Activated naive CD8-positive, alpha-beta T cell treated with anti-CD3 and anti-CD28 coated beads for 36 hours (primary cell): ENCODE results near the gene KIF1A. TPM values are rescaled to one million over a fixed set of nuclear protein-coding genes. Genes with fewer than 3 reads are reported as not detected.
A peak's percentile ranks its signal among the peaks of the same experiment; 100 is the strongest.

Source experiments
- DNase-seq: peaks from one replicate; pipeline ENCODE4 v3.0.0; 2021
- H3K27ac Mint-ChIP-seq: one replicate; pipeline ENCODE4 v1.8.0; 2022; ENCODE audit warnings: mild to moderate bottlenecking, moderate library complexity, mixed read lengths
- H3K27me3 Mint-ChIP-seq: one replicate; pipeline ENCODE4 v1.8.0; 2022; ENCODE audit warnings: mild to moderate bottlenecking, mixed read lengths
- H3K36me3 Mint-ChIP-seq: one replicate; pipeline ENCODE4 v1.8.0; 2021; ENCODE audit warnings: mild to moderate bottlenecking, mixed read lengths
- H3K4me1 Mint-ChIP-seq: one replicate; pipeline ENCODE4 v1.8.0; 2021; ENCODE audit warnings: mixed read lengths
- H3K4me3 Mint-ChIP-seq: one replicate; pipeline ENCODE4 v1.8.0; 2022; ENCODE audit warnings: mild to moderate bottlenecking, moderate library complexity, mixed read lengths
- H3K9me3 Mint-ChIP-seq: one replicate; pipeline ENCODE4 v1.8.0; 2022; ENCODE audit warnings: mixed read lengths
- total RNA-seq, 2 experiments: library from RNA; stranded (reverse); gene quantifications; one replicate each; pipeline ENCODE4 v1.2.3, GENCODE V29; 2021

KIF1A gene
- total RNA-seq, 2 experiments from 2014 or later, result 7.7 to 8.2 TPM

DNA sequence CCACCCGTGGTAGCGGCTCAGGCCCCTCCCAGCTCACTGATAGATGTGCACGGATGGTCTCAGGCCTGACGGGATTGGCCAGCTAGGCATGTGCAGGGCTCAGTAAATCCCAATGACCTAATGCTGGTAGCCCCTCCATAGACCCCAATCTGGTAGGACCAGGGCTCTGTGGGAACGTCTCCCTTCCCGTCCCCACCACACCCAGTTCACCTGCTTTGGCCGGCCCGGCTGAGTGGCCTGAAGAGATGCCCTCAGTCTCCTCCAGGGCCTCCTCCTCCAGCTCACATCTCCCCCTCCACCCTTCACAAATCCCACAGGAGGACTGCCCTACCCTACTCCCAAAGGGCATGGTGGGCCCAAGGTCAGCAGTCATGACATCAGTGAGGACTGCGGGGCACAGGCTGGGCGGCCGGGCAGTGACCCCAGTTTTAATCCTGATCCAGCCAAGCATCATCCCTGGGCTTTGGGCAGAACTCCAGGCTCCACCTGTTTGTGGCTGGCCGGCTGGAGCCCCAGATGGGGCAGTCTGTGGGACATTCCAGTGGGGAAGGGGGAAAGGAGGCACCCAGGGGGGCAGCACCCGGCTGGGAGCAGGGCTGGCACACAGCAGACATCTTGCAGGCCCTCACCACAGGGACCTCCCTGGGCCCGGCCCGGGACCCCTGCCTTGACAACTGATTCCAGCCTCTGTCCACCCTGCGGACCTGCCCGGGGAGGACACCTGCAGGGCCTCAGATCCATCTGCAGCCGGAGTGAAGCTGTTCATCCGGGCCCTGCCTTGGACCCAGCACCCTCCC lies 2.3 kb downstream of the KIF1A start:
- H3K27ac Mint-ChIP-seq, result peak overlapping the region; percentile 12
- H3K9me3 Mint-ChIP-seq, result peaks cover 7% of the 10 kb centered on the region
- H3K36me3 Mint-ChIP-seq, result no peaks in the 10 kb centered on the region
- H3K4me3 Mint-ChIP-seq, result no peak overlapping the region
- H3K4me1 Mint-ChIP-seq, result peaks cover 6% of the 10 kb centered on the region
- DNase-seq, result no peak
- peaks cover 29% of the 10 kb centered on the region for H3K27me3 Mint-ChIP-seq

DNA sequence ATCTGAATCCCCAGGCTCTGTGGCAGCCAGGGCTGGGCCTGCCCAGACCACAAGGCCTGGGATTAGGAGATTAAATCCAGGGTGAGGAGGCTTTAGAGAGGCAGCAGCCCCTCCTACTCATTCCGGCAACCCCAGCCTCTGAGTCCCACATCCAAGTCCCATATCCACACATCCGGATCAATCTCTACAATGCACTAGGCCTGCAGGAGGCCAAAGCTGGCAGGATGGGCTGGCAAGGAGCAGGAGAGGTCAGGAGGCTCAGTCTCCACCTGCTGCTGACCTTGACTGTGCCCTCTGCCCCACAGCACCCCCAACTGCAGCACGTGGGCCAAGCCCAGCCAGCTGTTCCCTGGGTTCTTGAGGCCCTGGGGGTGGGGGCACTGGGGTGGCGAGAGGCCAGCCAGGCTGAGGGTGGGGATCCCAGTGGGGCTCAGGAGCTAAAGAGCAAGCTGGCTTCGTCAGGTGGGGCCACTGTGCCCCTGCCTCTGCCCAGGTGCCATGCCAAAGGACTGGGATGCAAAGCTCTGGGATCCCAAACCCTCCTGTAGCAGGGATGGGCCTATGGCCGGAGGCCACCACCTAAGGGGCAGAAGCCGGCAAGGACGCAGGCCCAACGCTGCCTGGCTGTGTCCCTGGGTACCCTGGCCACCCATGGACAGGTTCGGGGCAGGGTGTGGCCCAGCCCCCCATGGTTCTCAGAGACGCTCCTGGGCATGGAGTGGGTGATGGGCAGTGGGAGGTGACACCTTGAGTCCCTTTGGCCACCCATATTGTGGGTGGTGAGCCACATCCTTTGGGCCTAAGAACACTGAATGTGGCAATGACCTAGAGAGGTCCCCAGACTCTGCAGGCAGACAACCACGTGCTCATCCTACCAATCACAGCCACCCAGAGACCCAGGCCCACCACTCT lies 3.2 kb downstream of the KIF1A start:
- Mint-ChIP-seq H3K4me3 (no peak overlapping the region), H3K27ac (no peak overlapping the region), H3K36me3 (no peaks in the 10 kb centered on the region), H3K4me1 (peaks cover 6% of the 10 kb centered on the region), H3K9me3 (peaks cover 7% of the 10 kb centered on the region), H3K27me3 (peaks cover 21% of the 10 kb centered on the region)
- DNase-seq, result no peak

DNA sequence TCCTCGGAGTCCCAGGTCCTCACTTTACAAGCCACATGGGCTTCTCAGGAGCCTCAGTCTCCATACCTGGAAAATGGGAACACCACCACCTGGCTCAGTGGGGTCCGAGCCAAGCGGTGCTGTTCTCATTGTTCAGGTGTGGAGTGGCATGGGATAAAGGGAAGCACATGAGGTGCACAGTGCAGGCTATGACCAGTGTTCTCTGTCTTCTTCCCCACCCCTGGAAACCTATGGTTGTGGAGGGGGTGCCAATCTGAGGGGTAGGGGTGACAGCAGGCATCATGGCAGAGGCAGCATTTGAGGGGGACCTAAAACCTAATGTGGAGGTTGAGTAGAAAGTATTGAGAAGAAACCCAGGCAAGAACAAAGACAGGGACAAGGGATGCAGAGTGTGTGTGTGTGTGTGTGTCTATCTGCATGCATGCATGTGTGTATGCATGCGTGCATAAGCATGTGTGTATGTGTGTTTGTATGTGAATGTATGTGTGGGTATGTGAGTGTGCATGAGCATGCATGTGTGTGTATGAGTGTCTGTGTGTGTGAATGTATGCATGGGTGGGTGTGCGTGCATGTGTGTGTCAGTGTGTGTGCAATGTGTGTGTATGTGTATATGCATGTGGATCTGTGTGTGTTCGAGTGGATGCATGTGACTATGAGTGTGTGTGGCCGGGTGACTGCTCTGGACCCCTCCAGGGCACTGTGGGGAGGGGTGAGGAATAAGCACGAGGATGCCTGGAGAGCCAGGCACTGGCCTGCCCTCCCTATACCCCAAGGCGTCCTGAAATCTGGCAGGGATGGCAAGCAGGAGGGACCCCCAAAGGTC lies 4.0 kb downstream of the KIF1A start:
- Mint-ChIP-seq H3K36me3 (no peaks in the 10 kb centered on the region), H3K27ac (no peak overlapping the region), H3K27me3 (peaks cover 12% of the 10 kb centered on the region), H3K4me3 (no peak overlapping the region), H3K9me3 (peaks cover 7% of the 10 kb centered on the region), H3K4me1 (no peaks in the 10 kb centered on the region)
- DNase-seq, result no peak

DNA sequence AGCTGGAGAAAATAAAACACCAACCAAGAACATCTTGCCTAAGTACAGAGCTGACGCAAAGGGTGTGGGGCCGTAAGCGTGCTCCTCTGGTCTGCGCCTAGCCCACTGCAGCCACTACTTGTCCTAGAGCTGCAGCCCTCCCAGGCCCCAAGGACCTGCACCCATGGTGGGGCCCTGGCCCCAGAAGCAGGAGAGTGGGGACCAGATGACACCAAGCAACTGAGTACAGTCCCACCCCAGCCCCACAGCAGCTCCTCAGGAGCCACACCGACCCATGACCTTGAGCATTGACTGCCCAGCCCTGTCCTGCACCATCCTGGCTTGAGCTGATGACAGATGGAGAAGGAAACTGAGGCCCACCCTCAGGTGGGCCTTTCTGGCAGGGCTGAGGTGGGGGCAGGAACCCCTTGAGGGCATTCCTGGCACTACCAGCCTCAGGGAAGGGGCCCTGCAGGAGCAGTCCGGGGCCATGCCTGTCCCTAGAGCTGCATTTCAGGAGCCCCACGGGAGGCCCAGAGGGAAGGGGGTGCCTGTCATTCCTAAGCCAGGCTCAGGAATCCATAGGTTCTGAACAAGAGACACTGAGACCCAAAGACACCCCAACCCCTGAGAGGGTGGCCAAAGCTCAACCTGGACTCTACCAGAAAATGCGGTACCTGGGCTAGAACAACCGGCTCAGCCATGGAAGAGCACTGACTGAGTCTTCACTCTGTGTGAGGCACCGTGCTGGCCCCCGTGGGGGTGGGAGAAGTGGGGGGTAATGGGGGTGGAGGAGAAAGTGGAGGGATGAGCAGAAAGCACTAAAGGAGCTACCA lies 4.9 kb downstream of the KIF1A start:
- Mint-ChIP-seq H3K9me3 (peaks cover 7% of the 10 kb centered on the region), H3K27ac (no peak overlapping the region), H3K27me3 (peaks cover 9% of the 10 kb centered on the region), H3K4me1 (no peaks in the 10 kb centered on the region), H3K4me3 (no peak overlapping the region), H3K36me3 (no peaks in the 10 kb centered on the region)
- DNase-seq, result no peak

DNA sequence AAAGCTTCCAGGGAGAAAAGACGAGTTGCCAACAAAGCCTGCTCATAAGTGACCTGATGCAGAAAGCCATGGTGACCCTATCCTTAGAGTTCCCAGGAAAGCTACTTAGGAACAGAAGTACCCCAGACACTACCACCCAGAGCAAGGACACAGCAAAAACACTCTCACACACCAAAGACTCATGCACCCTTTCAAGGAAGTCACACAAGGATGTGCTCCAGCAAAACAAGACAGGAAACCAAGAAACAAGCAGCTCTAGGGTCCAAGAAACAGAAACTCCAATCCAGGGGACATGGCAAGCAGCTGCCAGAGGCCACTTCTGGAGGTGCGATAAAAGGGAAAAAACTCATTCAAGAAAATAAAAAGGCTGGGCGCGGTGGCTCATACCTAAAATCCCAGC lies 5.7 kb downstream of the KIF1A start:
- Mint-ChIP-seq H3K4me3 (no peak overlapping the region), H3K9me3 (peaks cover 7% of the 10 kb centered on the region), H3K4me1 (no peaks in the 10 kb centered on the region), H3K36me3 (no peaks in the 10 kb centered on the region), H3K27me3 (peaks cover 12% of the 10 kb centered on the region), H3K27ac (no peak overlapping the region)
- DNase-seq, result no peak

DNA sequence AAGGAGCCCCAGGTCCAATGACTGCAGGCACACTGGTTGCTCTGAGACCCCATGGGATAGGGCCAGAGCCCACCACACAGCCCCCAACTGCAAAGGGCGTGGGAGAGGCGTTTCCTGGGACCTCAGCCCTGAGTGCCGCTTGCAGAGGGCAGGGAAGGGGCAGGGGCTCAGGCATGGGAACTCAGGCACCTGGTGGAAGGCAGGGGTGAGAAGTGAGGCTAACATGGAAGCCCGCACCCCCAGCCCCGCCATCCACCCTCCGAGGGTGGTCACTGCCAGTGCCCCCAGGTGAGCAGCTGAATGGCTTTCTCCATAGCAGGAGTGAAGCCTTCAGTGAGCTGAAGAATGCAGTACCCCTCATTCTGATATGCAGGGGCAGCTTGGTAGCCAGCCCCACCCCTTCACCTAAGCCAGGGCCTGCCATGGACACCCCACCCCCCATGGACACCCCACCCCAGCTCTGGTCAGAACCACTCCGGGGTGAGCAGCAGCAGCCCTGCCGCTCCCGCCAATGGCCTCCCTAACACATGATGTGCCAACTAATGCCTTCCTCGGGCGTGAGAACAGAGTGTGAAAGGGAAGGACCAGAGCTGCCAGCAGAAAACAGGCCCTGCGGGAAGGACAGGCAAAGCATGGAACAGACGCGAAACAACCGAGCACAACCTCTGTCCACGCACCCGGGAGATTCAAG lies 6.6 kb downstream of the KIF1A start:
- H3K4me1 Mint-ChIP-seq, result no peaks in the 10 kb centered on the region
- H3K27ac Mint-ChIP-seq, result no peak overlapping the region
- H3K27me3 Mint-ChIP-seq, result peaks cover 8% of the 10 kb centered on the region
- no peaks in the 10 kb centered on the region for H3K36me3 Mint-ChIP-seq
- peaks cover 7% of the 10 kb centered on the region for H3K9me3 Mint-ChIP-seq
- H3K4me3 Mint-ChIP-seq, result no peak overlapping the region
- DNase-seq, result no peak

DNA sequence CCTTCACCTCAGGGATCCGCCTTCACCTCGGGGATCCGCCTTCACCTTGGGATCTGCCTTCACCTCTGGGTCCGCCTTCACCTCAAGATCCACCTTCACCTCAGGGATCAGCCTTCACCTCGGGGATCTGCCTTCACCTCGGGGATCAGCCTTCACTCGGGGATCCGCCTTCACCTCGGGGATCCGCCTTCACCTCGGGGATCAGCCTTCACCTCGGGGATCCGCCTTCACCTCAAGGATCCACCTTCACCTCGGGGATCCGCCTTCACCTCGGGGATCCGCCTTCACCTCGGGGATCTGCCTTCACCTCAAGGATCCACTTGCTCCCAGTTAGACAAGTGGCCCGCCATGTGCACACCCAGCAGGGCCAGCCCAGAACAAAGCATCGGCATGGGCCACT lies 7.3 kb downstream of the KIF1A start:
- Mint-ChIP-seq H3K9me3 (peaks cover 7% of the 10 kb centered on the region), H3K27ac (no peak overlapping the region), H3K4me3 (no peak overlapping the region), H3K36me3 (no peaks in the 10 kb centered on the region), H3K4me1 (no peaks in the 10 kb centered on the region), H3K27me3 (peaks cover 3% of the 10 kb centered on the region)
- DNase-seq, result no peak

DNA sequence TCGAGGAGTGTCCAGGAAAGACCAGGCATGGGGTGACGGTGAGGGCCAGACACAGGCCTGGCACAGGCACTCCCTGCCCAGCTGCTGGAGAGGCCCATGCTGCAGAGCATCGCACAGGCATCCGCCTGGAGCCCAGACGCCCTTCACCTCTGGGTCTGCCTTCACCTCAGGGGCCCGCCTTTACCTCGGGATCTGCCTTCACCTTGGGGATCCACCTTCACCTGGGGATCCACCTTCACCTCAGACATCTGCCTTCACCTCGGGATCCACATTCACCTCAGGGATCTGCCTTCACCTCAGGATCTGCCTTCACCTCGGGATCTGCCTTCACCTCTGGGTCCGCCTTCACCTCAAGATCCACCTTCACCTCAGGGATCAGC lies 7.7 kb downstream of the KIF1A start:
- Mint-ChIP-seq H3K9me3 (peaks cover 7% of the 10 kb centered on the region), H3K4me3 (no peak overlapping the region), H3K27me3 (peaks cover 3% of the 10 kb centered on the region), H3K4me1 (no peaks in the 10 kb centered on the region), H3K27ac (no peak overlapping the region), H3K36me3 (no peaks in the 10 kb centered on the region)
- DNase-seq, result no peak

DNA sequence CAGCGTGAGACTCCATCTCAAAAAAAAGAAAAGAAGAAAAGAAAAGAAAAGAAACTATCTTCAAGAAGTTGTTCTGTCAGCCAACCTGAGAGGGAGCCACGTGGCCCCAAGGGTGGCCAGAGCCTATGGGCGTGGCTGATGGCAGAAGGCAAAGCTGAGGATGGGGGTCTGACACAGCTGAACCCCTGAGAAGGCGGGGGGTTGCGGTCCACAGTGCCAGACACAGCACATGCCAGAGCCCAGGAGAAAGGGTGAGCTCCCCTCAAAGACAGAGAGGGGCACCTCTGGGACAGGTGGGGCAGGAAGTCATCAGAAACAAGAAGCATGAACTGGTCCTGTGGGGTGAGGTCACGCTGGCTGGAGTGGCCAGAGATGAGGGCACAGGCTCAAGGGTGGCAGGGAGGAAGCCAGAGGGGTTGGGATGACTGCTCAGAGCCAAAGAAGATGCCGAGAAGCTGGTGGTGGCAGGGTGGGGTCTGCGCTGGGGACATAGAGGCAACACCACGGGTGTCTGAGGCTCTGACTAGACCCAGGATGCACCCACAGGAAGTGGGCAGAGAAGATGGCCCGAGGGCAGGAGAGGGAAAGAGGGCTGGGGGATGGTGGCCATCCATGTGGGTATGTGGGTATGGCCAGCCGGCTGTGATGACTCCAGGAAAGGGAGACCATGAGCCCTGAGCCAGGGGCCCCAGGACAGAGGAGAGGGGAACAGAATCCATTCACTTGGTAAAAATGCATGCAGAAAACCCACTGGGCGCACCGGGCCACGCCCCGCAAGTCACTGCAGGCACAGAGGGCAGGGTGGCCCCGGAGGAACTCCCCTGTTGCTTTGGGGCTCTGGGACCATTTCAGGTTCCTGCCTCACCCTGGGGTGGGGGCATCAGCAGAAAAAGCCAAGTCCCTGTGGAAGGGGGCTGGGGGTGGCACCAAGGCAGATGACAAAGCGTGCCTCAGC lies 8.4 kb downstream of the KIF1A start:
- Mint-ChIP-seq H3K4me1 (no peaks in the 10 kb centered on the region), H3K27me3 (peaks cover 3% of the 10 kb centered on the region), H3K9me3 (peaks cover 7% of the 10 kb centered on the region), H3K36me3 (no peaks in the 10 kb centered on the region), H3K4me3 (no peak overlapping the region), H3K27ac (peak overlapping the region; percentile 14)
- DNase-seq, result no peak

DNA sequence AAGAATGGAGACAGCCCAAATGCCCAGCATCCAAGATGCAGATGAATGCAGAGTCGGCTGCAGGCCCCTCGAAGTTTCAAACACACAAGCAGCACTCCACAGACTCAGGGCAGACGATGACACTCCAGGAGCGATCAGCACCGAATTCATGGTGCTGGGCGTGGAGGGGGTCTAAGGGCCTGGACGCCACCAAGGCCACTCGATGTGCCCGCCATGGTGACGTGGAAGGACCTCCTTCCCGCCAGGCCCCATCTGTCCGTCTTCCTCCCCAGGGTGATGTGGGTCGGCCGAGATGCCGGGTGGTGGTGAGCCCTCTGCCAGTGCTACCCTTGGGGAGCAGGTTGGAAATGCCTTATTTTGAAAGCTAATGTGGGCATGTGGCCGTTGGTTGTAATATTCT lies 9.4 kb downstream of the KIF1A start:
- Mint-ChIP-seq H3K27me3 (peaks cover 6% of the 10 kb centered on the region), H3K4me3 (no peak overlapping the region), H3K36me3 (no peaks in the 10 kb centered on the region), H3K4me1 (no peaks in the 10 kb centered on the region), H3K27ac (no peak overlapping the region), H3K9me3 (peaks cover 7% of the 10 kb centered on the region)
- DNase-seq, result no peak

DNA sequence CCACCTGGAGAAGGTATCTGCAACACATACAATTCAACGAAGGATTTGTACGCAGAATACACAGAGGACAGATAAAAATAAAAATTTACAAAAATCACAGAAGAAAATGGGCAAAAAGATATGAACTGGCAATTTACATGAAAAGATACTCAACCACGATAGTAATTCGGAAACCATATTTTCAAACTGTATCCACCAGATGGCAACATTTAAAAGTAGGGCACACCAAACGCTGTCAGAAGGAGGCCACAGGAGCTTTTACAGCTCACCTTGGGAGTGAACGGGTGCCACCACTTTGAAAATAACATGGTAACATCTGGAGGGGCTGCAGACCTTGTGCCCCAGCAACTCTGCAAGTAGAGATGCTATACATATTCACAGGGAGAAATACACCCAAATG lies 9.8 kb downstream of the KIF1A start:
- Mint-ChIP-seq H3K27ac (no peak overlapping the region), H3K36me3 (no peaks in the 10 kb centered on the region), H3K9me3 (peaks cover 7% of the 10 kb centered on the region)

DNA sequence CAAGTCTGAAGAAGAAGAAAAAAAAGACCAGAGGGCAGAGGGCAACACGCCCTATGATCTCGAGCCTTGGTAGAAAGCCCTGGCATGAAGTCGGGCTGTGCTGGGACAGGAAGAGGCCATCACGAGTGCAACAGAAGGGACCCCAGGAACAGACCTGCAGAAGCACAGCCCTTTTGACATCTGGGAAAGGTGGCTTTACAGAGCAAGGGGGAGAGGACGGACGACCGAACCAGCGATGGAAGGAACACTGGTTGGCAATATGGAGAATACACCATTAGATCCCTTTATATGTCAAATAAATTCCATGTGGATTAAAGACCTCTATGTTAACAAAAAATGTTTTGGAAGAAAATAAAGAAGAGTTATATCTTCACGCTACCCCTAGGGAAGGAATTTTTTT lies 10.7 kb downstream of the KIF1A start:
- no peak overlapping the region for H3K4me3 Mint-ChIP-seq
- DNase-seq, result no peak
- no peak overlapping the region for H3K27ac Mint-ChIP-seq
- H3K9me3 Mint-ChIP-seq, result peaks cover 6% of the 10 kb centered on the region
- H3K36me3 Mint-ChIP-seq, result no peaks in the 10 kb centered on the region
- H3K4me1 Mint-ChIP-seq, result no peaks in the 10 kb centered on the region
- H3K27me3 Mint-ChIP-seq, result peaks cover 11% of the 10 kb centered on the region

More for the DNA sequence above, 9.8 kb downstream of the KIF1A start:
- DNase-seq, result no peak
- Mint-ChIP-seq H3K4me1 (no peaks in the 10 kb centered on the region), H3K4me3 (no peak overlapping the region), H3K27me3 (peaks cover 6% of the 10 kb centered on the region)

DNA sequence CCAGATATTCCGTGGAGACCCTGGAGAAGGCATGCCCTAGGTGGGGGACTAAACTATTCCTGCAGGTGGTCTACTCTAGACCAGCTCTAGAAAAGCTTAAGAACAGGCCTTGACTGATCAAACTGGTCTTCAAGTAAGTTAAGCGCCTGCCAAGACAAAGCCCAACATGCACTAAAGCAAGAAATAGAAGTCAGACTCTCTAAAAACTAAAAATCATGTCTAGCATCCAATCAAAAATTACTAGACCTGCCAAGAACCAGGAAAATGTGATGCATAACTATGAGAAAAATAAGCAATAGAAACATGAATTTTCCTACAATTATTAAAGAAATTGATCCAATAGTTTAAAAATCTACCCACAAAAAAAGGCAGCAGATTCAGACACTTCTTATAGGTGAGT lies 13.6 kb downstream of the KIF1A start:
- H3K27ac Mint-ChIP-seq, result no peak overlapping the region
- no peaks in the 10 kb centered on the region for H3K9me3 Mint-ChIP-seq
- H3K36me3 Mint-ChIP-seq, result no peaks in the 10 kb centered on the region
- H3K4me1 Mint-ChIP-seq, result no peaks in the 10 kb centered on the region
- DNase-seq, result no peak
- H3K27me3 Mint-ChIP-seq, result peaks cover 20% of the 10 kb centered on the region
- no peak overlapping the region for H3K4me3 Mint-ChIP-seq
